Ishikawa (cell line): ENCODE measurements around the gene FIGLA.

Source experiments
- CREB1 ChIP-seq: IDR thresholded peaks from 2 replicates; pipeline ENCODE4 v1.6.1; 2012; ENCODE audit warnings: low read depth
- EGR1 ChIP-seq: IDR thresholded peaks from 2 replicates; pipeline ENCODE4 v1.6.1; 2012
- FOXM1 ChIP-seq: IDR thresholded peaks from 2 replicates; pipeline ENCODE4 v1.6.1; 2012; ENCODE audit warnings: low read depth, borderline replicate concordance
- TAF1 ChIP-seq: IDR thresholded peaks from 2 replicates; pipeline ENCODE4 v1.6.1; 2012; ENCODE audit warnings: low read depth, mild to moderate bottlenecking
- TCF12 ChIP-seq: IDR thresholded peaks from 2 replicates; pipeline ENCODE4 v1.6.1; 2012; ENCODE audit warnings: low read depth
- YY1 ChIP-seq: IDR thresholded peaks from 2 replicates; pipeline ENCODE4 v1.6.1; 2012; ENCODE audit warnings: low read depth
- ZBTB7A ChIP-seq: IDR thresholded peaks from 2 replicates; pipeline ENCODE4 v1.6.1; 2012; ENCODE audit warnings: low read depth
- TF ChIP-seq, protein P1 (sequence below): IDR thresholded peaks from 2 replicates; pipeline ENCODE4 v1.6.1; 2012; ENCODE audit warnings: low read depth, mild to moderate bottlenecking

DNA sequence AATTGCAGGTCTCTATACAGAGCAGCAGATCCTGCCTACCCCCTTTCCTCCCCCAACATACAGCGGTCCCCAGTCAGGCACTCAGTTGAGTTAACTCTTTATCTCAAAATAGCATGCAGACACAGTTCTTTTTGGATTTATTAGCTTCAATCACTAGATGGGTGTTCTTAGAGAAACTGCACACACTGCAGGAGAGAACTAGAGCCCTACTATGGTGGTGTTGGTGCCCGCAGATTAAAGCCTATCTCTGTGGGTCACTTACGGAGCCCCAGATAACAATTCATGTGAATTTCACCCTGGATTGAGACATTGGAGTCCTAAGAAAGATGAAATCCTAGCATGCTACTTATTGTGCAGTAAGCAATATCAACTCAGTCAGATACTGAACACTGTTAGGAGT is 34.3 kb downstream of the FIGLA start:
- TF ChIP-seq FOXM1: no peak
- TF ChIP-seq YY1: no peak
- TF ChIP-seq TAF1: no peak
- TF ChIP-seq, protein P1, sequence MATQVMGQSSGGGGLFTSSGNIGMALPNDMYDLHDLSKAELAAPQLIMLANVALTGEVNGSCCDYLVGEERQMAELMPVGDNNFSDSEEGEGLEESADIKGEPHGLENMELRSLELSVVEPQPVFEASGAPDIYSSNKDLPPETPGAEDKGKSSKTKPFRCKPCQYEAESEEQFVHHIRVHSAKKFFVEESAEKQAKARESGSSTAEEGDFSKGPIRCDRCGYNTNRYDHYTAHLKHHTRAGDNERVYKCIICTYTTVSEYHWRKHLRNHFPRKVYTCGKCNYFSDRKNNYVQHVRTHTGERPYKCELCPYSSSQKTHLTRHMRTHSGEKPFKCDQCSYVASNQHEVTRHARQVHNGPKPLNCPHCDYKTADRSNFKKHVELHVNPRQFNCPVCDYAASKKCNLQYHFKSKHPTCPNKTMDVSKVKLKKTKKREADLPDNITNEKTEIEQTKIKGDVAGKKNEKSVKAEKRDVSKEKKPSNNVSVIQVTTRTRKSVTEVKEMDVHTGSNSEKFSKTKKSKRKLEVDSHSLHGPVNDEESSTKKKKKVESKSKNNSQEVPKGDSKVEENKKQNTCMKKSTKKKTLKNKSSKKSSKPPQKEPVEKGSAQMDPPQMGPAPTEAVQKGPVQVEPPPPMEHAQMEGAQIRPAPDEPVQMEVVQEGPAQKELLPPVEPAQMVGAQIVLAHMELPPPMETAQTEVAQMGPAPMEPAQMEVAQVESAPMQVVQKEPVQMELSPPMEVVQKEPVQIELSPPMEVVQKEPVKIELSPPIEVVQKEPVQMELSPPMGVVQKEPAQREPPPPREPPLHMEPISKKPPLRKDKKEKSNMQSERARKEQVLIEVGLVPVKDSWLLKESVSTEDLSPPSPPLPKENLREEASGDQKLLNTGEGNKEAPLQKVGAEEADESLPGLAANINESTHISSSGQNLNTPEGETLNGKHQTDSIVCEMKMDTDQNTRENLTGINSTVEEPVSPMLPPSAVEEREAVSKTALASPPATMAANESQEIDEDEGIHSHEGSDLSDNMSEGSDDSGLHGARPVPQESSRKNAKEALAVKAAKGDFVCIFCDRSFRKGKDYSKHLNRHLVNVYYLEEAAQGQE: no peak
- no peak for TF ChIP-seq TCF12
- TF ChIP-seq ZBTB7A: no peak
- no peak for TF ChIP-seq EGR1
- no peak for TF ChIP-seq CREB1
